Tibial artery (tissue), 4 donors: ENCODE data around the gene FAM110A.
A peak's percentile ranks its signal among the peaks of the same experiment; 100 is the strongest.

Source experiments
- DNase-seq, 2 donors: peaks; one replicate each; pipeline ENCODE4 v3.0.0-alpha.2; 2019
- H3K27ac ChIP-seq, 2 donors: fragments of 200-600 bp; sonication (generic) in 1 of 2; 1 replicate in 1 of 2; 2 replicates in 1 of 2; pipeline ENCODE4 v1.5.1; 2018 to 2019; ENCODE audit warnings: mild to moderate bottlenecking in 1 of 2
- H3K27me3 ChIP-seq, 2 donors: fragments of 200-600 bp; sonication (generic) in 1 of 2; one replicate each; pipeline versions ENCODE4 v1.5.1 to v1.6.0; 2016 to 2019
- H3K36me3 ChIP-seq, 3 donors: fragments of 200-600 bp; sonication (generic) in 2 of 3; one replicate each; pipeline ENCODE4 v1.5.1; 2016 to 2019; ENCODE audit warnings: mild to moderate bottlenecking in 2 of 3
- H3K4me1 ChIP-seq, 4 donors: fragments of 200-600 bp; sonication (generic) in 2 of 4; 1 replicate in 3 of 4; 2 replicates in 1 of 4; pipeline ENCODE4 v1.5.1; 2016 to 2019
- H3K4me3 ChIP-seq, 2 donors: fragments of 200-600 bp; sonication (generic) in 1 of 2; 1 replicate in 1 of 2; 2 replicates in 1 of 2; pipeline ENCODE4 v1.5.1; 2018 to 2019; ENCODE audit warnings: mild to moderate bottlenecking in 2 of 2
- H3K9me3 ChIP-seq, 3 donors: fragments of 200-600 bp; sonication (generic) in 1 of 3; one replicate each; pipeline ENCODE4 v1.5.1; 2016 to 2019
- intact Hi-C: fragments of 100-400 bp; cut with DNase I; formaldehyde crosslinking; loops from one replicate; pipeline ENCODE4 v1.15.0; 2023; ENCODE audit warnings: low total_unique reads
- TF ChIP-seq, protein P1 (sequence below), 2 experiments: fragments of 200-600 bp in 1 of 2; fragments of 450-650 bp in 1 of 2; IDR thresholded peaks; one replicate each; pipeline ENCODE4 v1.5.1; 2017 to 2019; ENCODE audit warnings: antibody characterized with exemption in 2 of 2, mild to moderate bottlenecking in 1 of 2, moderate library complexity in 1 of 2

FAM110A gene

DNA sequence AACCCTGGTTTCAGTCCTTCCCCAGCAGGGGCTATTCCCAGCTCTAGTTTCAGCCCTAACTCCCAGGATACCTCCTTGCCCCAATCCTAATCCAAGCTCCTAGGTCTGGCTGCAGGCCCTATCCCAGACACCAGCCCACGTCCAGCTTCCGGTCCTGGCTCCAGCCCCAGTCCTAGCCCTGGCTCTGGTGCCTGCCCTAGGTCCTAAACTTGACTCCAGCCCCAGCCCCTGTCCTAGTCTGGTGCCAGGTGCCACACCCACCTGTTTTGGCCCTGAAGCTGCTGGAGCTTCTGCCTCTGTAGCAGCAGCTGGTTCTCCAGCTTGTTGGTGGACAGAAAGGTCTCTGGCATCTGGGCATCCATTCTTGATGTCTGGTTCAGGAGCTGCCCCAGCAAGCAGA is 54.5 kb downstream of the FAM110A start:
- intact Hi-C loops, result no loop called here
- TF ChIP-seq, protein P1, sequence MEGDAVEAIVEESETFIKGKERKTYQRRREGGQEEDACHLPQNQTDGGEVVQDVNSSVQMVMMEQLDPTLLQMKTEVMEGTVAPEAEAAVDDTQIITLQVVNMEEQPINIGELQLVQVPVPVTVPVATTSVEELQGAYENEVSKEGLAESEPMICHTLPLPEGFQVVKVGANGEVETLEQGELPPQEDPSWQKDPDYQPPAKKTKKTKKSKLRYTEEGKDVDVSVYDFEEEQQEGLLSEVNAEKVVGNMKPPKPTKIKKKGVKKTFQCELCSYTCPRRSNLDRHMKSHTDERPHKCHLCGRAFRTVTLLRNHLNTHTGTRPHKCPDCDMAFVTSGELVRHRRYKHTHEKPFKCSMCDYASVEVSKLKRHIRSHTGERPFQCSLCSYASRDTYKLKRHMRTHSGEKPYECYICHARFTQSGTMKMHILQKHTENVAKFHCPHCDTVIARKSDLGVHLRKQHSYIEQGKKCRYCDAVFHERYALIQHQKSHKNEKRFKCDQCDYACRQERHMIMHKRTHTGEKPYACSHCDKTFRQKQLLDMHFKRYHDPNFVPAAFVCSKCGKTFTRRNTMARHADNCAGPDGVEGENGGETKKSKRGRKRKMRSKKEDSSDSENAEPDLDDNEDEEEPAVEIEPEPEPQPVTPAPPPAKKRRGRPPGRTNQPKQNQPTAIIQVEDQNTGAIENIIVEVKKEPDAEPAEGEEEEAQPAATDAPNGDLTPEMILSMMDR (IDR thresholded peaks at IDR 0.05), result no peak
- H3K27me3 ChIP-seq, result no peaks in the 10 kb centered on the region

DNA sequence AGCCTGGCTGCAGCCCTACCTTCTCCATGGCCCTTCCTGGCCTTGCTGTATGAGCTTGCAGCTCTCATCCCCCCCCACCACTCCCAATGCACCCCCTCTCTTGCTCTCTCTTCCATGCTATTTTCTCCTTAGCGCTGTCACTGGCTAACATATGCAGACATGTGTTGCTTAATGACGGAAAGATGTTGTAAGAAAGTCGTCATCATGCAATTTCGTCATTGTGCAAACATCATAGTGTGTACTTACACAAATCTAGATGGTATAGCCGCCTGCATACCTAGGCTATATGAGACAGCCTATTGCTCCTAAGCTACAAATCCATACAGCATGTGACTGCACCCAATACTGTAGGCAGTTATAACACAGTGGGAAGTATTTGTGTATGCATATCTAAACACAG is 55.6 kb downstream of the FAM110A start:
- intact Hi-C loops, result no loop called here
- Histone ChIP-seq H3K36me3 (no peaks in the 10 kb centered on the region), H3K4me3 (no peak overlapping the region), H3K27me3 (no peaks in the 10 kb centered on the region), H3K27ac (no peak overlapping the region), H3K4me1 (peaks cover 4 to 64% (median 44%) of the 10 kb centered on the region in 4 donors), H3K9me3 (no peaks in the 10 kb centered on the region)
- TF ChIP-seq, protein P1 (IDR thresholded peaks at IDR 0.05), result no peak
- no peak for DNase-seq

More for the DNA sequence above, 54.5 kb downstream of the FAM110A start:
- H3K9me3 ChIP-seq, result no peaks in the 10 kb centered on the region
- H3K36me3 ChIP-seq, result no peaks in the 10 kb centered on the region
- H3K27ac ChIP-seq, result peak overlapping the region in 1 of 2 donors; percentile 21
- peaks cover 4 to 64% (median 44%) of the 10 kb centered on the region in 4 donors for H3K4me1 ChIP-seq
- DNase-seq, result peak in 1 of 2 donors; percentile 40
- H3K4me3 ChIP-seq, result no peak overlapping the region

DNA sequence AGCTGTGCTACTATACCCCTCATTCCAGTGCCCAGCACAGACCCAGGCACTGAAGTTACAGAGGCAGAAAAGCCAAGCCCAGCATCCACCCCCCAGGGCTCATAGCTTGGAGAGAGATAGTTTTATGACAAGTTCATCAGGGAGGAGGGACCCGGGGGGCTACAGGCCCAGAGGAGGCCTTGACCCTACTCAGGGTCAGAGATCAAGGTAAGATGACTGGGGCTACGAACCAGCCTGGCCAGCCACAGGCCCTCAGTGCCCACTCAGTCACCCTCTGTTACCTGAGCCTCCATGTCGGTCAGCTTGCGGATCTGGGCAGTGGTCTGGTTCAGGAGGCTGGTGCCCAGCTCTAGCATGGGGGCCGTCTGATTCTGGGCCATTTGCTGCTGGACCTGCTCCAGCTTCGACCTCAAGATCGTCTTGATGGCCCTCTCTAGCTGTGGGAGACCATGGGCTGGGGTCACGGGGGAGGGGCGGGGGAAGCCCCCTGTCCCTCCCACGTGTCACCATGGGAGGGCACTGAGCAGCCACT is 56.5 kb downstream of the FAM110A start:
- no peak for DNase-seq
- Histone ChIP-seq H3K36me3 (no peaks in the 10 kb centered on the region), H3K4me1 (peaks cover 4 to 56% (median 37%) of the 10 kb centered on the region in 4 donors), H3K4me3 (no peak overlapping the region), H3K27me3 (no peaks in the 10 kb centered on the region), H3K27ac (peak overlapping the region in 1 of 2 donors; percentile 10), H3K9me3 (no peaks in the 10 kb centered on the region)
- TF ChIP-seq, protein P1 (IDR thresholded peaks at IDR 0.05), result no peak
- intact Hi-C loops, result no loop called here

DNA sequence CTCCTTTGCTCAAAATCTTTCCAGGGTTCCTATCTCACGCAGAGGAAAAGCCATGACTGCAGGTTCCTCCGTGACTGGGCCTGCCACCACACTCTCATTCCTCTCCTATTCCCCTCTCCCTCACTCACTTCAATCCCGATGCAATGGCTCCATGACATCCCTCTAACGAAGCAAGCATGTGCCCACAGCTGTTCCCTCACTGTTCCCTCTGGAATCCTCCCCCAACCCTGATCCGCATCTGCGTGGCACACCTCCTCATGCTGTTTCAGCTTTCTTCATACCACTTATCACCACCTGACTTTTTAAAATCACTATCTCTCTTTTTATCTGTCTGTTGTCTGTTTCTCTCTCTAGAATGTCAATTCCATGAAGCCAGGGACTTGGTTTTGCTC is 57.1 kb downstream of the FAM110A start:
- Histone ChIP-seq H3K27me3 (no peaks in the 10 kb centered on the region), H3K27ac (peak overlapping the region; percentile 10 to 49), H3K4me3 (no peak overlapping the region), H3K36me3 (no peaks in the 10 kb centered on the region), H3K9me3 (no peaks in the 10 kb centered on the region), H3K4me1 (peaks cover 4 to 50% (median 32%) of the 10 kb centered on the region in 4 donors)
- no peak for DNase-seq
- TF ChIP-seq, protein P1 (IDR thresholded peaks at IDR 0.05), result no peak
- intact Hi-C loops, result no loop called here

DNA sequence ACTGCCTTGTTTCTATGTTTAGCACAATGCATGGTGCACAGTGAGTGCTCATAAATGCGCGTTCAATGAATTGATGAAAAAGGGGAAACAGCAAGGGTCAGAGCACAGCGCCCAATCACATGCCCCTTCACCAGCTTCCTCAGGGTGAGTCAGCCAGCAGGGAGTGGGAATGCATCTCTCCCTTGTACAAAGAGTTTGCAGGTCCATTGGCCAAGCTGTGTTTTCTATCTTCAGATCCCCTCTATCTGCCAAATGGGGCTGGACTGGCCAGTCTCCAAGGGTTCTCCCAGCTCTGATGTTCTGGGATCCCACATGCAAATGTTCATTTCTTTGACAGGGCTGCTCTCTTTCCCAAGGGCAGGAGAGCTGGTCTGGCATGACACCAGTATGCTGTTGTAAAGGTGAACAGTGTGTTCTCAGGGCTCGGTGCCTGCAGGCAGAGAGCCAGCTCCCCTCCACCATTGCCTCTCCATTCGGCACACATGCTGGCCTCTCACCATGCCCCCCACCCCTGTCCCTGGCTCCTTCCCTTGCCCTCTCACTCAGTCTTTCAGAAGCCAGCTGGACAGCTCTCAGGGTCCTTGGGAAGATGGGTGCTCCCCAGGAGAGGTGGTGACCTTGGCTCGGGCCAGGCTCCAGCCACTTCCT is 57.7 kb downstream of the FAM110A start:
- Histone ChIP-seq H3K4me3 (no peak overlapping the region), H3K4me1 (peaks cover 4 to 45% (median 29%) of the 10 kb centered on the region in 4 donors), H3K36me3 (no peaks in the 10 kb centered on the region), H3K9me3 (no peaks in the 10 kb centered on the region), H3K27ac (peak overlapping the region; percentile 10 to 49), H3K27me3 (no peaks in the 10 kb centered on the region)
- DNase-seq, result peak; percentile 85 to 88
- intact Hi-C loops, result no loop called here
- TF ChIP-seq, protein P1 (IDR thresholded peaks at IDR 0.05), result no peak
